GM19035 (cell line): Measurements from ENCODE around the gene LCE3A.
A peak's percentile ranks its signal among the peaks of the same experiment; 100 is the strongest.
"Not testable (repeated sequence)": the region's sequence is repeated elsewhere in the genome, so short reads cannot be mapped to it uniquely, and the experiment has no call there.

Experiments used
- ATAC-seq: cut with Tn5 transposase; IDR thresholded peaks from one replicate; pipeline ENCODE4 v1.9.1; 2021; ENCODE audit not compliant: unreplicated experiment

The LCE3A gene

GRCh38 chr1:152622803-152623202, at the start of gene LCE3A:
Gene LCE3A (minus strand): TSS chr1:152623103. CDS start chr1:152623103, 0 bp downstream.
- no peak for ATAC-seq

GRCh38 chr1:152667648-152668047, 44.7 kb upstream of the LCE3A start:
- ATAC-seq = no peak

GRCh38 chr1:152666171-152666570, 43.3 kb upstream of the LCE3A start:
- not testable (repeated sequence) for ATAC-seq

- no peak for ATAC-seq
Observed at GRCh38 chr1:152663098-152663497, 40.2 kb upstream of the LCE3A start, which contains the start of gene LCE2D. Gene LCE2D (plus strand): TSS chr1:152663380. CDS start chr1:152664106, 726 bp downstream.

GRCh38 chr1:152658649-152659048, 35.7 kb upstream of the LCE3A start:
- no peak for ATAC-seq

GRCh38 chr1:152657677-152658076, 34.8 kb upstream of the LCE3A start:
- ATAC-seq = no peak

- ATAC-seq = no peak
Observed at GRCh38 chr1:152656459-152656858, 33.6 kb upstream of the LCE3A start.

GRCh38 chr1:152654110-152654509, 31.2 kb upstream of the LCE3A start:
- peak; percentile 49 for ATAC-seq

GRCh38 chr1:152646656-152647055, 23.8 kb upstream of the LCE3A start:
- ATAC-seq = no peak

GRCh38 chr1:152645146-152645545, 22.2 kb upstream of the LCE3A start:
- no peak for ATAC-seq

- ATAC-seq = no peak
Observed at GRCh38 chr1:152643945-152644344, 21.0 kb upstream of the LCE3A start.

- ATAC-seq = no peak
Observed at GRCh38 chr1:152640351-152640750, 17.4 kb upstream of the LCE3A start.

GRCh38 chr1:152630596-152630995, 7.7 kb upstream of the LCE3A start:
- ATAC-seq = no peak

GRCh38 chr1:152626744-152627143, 3.8 kb upstream of the LCE3A start:
- ATAC-seq = no peak

- no peak for ATAC-seq
Observed at GRCh38 chr1:152623203-152623844, 421 bp upstream of the LCE3A start.

- ATAC-seq = no peak
Observed at GRCh38 chr1:152621993-152622392, 910 bp downstream of the LCE3A start.

- no peak for ATAC-seq
Observed at GRCh38 chr1:152613511-152613910, 9.4 kb downstream of the LCE3A start, which contains the start of gene LCE3B. Gene LCE3B (plus strand): TSS chr1:152613811. CDS start chr1:152613811, 0 bp downstream.

GRCh38 chr1:152599934-152600333, 23.0 kb downstream of the LCE3A start, which contains the start of gene LCE3C:
Gene LCE3C (plus strand): TSS chr1:152600234. CDS start chr1:152600732, 498 bp downstream.
- ATAC-seq = no peak

- no peak for ATAC-seq
Observed at GRCh38 chr1:152596986-152597385, 25.9 kb downstream of the LCE3A start.

- no peak for ATAC-seq
Observed at GRCh38 chr1:152585586-152585985, 37.3 kb downstream of the LCE3A start.

- ATAC-seq = no peak
Observed at GRCh38 chr1:152582647-152583046, 40.3 kb downstream of the LCE3A start.

GRCh38 chr1:152580433-152580832, 42.5 kb downstream of the LCE3A start, which contains the start of gene LCE3D:
Gene LCE3D (minus strand): TSS chr1:152580516. CDS start chr1:152579936, 580 bp downstream.
- ATAC-seq = no peak

- not testable (repeated sequence) for ATAC-seq
Observed at GRCh38 chr1:152579526-152579925, 43.4 kb downstream of the LCE3A start.
